NCI-H510A (cell line): ENCODE results near the gene UGT1A4.

Experiments used
- DNase-seq: peaks from one replicate; lab custom pipeline; 2025; lab: John Stamatoyannopoulos, UW

Gene UGT1A4

DNA sequence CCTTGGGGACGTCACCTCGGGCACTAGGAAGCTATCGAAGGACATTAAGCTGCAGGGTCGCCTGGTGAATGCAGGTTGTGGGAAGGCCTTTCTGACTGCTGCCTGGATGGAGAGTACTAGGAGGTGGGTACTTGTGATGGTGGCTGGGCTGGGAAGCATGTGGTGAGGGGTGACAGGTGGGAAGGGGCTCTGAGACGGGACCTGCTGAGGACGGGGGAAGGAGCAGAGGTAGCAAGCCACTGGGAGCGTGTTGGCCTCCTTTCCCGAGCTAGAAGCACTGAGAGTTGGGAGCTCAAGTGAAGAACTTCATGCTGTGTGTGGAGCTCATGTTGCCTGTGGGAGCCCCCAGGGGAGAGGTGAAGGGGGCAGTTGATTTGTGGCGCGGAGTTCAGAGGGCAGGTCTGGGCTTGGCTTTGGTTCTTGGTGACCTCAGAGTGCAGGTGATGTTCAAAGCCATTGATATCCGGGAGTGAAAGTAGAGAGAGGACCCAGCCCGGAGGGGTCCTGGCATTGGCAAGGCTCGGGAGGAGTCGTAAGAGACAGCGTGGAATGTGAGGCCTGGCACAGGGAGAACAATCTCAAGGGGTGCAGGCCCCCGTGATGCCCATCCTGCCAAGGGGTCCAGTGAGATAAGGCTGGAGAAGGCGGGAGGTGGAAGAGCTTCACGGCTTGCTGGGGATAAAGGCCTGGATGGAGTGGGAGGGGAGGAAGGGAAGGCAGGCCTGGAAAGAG is 72.8 kb downstream of the UGT1A4 start:
- DNase-seq, result no peak

DNA sequence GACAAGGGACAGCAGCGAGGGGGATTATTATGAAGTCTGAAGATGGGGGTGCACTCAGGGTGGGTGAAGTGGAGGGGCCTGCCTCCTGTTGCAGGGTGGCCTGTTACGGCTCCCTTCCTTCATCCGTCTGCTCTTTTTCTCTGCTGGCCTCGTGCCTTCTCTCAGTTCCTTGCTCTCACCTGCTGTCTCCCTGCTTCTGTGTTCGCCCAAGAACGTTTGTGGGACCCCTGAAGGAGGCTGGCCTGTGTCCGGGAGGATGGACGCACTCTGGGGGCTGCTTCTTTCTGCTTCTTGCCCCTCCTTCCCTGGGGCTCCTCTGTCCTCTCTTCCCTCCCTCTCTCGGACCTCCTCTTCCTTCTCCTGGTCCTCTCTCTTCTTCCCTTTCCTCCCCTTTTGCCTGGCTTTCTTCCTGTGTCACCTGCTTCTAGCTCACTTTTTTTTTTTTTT is 73.4 kb downstream of the UGT1A4 start:
- DNase-seq, result no peak

DNA sequence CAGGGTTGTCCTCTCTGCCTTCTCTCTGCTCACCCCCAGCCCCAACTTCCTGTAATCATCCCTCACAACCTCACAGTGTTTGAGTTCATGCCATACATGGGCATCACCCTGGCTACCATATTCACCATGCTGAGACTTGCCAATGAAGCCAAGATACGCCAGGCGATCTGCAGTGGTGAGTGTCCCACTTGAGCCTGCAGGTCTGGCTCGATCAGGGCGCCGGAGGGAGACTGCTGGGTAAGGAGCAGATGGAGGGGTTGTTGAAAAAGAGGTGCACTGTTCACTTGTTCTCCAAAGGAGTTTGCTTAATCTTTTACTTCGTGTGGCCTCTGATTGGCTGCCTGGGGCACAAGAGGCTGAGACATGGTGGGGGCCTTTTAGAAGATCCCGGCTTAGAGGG is 74.2 kb downstream of the UGT1A4 start:
- no peak for DNase-seq

DNA sequence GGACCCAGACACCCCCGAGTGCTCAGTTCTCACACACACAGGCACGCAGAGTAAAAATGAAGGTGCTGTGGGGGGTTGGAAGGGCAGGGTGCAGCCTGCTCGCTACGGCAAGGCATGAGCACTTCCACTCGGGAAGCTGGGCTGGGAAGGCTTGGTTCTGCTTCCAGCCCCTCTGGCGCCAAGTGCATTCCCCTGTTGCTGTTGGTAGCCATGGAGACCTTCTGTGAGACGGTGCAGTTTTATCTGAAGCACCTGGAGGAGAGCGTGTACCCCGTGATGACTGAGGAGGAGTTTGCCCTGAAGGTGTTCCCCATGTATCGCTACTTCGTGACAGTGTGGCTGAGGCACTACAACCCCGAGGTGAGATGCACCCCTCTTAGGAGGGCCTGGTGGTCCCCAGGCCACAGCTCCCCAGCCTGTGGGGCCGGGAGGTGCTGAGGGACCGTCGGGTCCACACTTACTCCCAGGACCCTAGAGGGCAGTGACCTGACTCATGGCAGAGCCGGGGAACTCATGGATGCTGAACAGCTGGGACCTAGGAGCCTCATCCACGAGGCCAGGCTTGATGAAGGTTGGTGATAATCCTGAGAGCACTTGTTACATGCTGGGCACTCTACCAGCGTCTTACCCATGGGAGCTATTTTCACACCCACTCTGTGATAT is 75.1 kb downstream of the UGT1A4 start:
- DNase-seq, result no peak

DNA sequence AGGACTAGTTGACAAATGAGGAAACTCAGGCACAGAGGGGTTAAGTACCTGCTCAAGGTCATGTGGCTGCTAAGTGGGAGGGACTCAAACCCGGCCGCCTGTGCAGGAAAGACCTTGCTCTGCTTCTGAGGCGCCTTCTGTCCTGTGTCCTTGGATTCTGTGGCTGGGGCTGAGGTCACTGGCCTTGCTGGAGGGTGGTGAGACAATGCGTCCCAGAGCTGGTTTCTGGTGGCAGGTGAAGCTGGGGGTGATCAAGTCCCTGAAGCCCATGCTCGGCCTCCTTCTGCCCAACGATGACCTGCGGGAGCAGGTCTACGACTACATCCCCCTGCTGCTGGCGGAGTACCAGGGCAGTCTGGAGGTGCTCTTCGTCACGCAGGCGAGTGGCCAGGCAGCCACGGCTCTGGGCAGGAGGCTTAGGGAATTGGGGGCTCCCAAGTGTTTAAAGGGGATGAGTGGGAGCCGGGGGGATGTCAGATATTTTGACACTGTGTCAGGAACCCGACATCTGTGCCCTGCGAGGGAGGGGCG is 75.7 kb downstream of the UGT1A4 start:
- DNase-seq, result no peak

DNA sequence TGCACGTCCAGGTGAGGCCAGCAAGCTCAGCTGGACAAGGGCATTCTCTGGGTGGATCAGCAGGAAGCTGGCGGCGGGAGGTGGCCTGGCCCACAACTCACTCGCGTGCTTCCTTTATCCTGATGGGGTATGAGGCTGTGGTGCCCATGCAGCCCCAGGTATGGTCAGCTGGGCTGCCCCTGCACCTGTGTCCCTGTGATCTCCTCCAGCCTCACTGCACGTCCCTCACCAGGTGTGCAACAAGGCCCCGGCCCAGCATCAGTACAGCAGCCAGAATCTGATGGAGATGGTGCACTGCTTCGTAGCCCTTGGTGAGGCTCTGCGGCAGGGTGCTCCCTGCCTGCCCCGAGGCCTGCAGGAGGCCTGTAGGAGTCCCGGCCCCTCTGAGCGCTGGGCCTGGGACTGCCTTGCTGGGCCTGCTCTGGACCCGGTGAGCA is 77.2 kb downstream of the UGT1A4 start:
- no peak for DNase-seq

DNA sequence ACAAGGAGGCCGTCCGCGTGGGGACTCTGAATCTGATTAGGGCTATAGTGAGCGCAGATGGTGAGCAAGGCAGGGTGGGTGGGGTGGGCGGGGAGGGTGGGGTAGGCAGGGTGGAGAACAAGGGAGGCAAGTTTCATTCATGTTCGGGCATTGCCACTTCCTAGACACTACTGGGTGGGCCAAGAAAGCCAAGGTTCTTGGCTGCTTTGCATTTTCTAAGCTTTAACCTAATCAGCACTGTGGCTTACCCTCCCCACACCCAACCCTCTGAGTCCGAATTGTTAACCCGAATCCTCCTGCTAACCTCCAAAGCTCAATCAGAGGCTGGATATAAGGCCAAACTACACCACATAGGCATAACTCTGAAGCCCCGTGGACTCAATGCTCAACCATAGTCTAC is 77.7 kb downstream of the UGT1A4 start:
- no peak for DNase-seq

DNA sequence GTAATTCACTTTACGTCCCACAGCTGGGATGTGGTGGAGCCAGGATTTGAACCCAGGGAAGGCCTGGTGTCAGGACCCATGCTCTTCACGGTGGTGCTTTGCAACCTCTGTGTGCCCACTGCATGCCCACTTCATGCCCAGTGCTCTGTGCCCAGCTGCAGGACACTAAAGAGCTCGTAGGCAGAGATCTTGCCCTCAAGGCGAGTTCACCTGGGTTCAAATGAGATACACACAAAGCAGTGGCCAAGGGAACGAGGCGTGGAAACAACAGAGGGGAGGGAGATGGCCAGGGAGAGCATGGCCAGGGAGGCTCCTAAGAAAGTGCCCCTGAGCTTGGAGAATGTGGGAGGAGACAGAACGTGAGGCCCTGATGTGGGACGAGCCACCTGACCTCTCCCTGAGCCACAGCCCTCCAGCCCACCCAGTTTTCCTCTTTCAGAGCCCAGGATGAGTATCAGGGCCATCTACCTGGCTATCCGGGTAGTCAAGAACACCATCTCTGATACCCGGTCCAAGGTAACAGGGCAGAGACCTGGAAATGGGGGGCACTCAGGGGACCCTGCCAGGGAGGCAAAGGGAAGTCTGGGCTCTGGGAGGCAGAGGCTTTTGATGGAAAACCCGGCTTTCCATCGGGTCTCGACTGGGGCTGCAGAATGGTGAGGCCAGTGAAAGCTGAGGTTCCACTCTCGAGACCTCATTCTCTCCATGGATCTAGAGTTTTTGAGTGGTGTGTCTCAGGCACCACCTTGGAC is 80.0 kb downstream of the UGT1A4 start:
- DNase-seq, result no peak

DNA sequence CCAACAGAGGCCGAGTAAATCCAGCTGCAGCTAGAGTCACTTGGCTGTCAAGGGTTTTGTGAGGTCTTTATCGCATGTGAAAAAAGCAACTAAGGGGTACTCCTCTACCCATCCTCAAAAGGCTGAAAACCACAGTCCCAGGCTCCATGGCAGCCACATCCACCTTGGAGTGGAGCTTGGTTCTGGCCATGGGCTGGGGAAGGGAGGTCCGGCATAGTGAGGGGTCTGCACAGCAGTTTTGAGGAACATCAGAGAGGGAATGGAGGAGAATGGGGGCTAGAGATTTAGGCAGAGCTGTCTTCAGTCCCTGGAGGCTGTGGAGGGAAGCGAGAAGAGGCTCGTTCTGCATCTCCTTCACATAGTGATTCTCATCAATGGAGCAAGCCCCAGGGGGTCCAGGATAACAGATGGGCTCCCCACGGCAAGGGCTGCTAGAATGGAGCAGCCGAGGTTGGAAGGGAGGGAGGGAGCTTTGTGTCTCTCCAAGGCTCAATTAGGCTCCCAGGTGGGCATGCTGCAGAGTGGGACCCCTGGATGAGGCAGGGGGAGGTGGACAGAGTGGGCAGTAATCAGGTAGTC is 80.6 kb downstream of the UGT1A4 start:
- DNase-seq, result no peak

DNA sequence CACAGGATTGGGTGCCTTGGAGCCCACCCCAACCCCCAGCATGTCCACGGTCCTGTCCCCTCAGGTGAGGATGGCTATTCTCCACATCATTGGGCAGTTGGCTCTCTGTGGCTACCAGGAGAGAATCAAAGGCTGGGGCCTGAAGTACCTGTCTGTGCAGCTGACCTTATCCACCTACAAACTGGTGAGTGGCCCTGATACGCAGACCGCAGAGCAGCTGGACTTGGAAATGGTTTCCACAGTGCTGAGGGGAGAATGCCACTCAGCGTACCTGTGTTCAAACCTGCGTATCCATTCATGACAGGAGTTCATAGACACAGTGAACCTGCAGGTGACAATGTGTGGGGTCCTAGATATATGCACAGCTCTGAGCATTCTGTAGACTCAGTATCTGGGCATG is 81.2 kb downstream of the UGT1A4 start:
- no peak for DNase-seq

DNA sequence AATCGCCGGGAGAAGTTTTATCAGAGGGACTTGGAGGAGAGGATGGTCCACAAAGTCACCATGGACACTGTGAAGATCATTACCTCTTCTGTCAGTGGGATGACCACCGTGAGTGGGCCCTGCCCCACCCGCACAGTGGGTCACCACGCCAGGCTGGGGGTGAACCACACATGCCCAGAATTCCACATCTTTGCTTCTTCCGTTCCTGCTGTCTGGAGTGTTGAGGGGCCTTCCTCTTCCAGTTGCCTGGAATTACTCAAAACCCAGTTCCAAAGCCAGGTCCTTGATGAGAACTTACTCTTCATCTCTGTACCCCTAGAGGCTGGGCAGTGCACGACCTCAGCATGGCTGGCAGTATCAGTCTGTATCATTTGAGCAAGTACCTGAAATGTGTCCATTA is 81.7 kb downstream of the UGT1A4 start:
- DNase-seq, result no peak

DNA sequence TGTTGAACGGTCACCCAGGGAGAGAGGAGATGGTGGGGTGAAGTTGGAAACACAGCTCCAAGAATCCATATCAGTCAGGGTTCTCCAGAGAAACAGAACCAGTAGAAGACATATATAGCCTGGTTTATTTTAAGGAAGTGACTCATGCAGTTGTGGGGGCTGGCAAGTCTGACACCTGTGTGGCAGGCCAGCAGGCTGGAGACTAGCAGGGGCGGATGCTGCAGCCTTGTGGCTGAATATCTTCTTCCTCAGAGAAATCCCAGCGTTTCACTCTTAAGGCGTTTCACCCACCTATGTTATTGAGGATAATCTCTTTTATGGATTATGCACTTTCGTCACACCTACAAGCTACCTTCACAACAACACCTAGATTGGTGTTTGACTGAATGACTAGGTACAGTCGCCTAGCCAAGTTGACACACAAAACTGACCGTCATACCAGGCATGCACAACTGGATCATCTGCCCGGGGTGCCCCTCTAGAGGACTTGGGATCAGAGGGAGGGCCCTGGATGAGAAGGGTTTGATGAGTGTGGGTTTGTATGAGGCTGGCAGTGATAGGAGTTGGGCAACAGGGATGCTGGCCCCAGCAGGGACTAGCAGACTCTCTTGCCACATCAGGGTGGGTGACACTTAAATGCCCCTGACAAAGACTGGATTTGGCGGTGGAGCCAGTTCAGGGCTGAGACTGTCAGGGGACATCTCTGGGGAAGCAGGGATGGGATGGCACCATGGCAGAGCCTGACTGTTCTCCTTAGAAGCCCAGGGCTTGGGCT is 83.0 kb downstream of the UGT1A4 start:
- no peak for DNase-seq

DNA sequence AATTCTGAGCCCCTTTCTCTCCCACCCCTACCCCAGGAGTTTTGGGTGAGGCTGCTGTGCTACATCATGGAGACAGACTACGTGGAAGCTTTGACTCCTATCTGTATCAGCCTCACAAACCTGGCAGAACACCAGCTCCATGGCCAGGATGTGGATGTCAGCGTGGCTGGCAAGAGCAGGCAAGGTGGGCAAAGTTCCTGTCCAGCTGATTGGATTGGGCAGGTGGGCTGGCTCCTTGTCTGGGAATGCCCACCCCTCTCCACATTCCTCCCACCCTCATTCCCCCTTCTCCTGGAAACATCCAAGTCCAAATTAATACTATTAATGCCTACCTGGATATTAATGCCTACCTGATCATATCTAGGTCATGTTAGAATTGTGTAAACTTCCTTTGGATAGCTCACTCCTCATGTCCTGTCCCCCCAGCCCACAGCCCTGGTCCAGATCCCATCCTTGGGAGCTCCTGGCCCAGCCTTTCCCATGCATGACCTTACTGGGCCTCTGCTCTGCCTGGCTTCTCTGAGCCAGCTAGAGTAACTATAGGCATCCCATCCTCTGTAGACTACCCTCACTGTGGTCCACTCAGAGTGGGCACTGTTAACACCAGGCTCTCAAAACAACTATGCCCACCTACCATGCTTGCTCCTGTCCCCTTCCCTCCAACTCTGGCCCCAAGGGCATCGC is 83.7 kb downstream of the UGT1A4 start:
- DNase-seq, result no peak

DNA sequence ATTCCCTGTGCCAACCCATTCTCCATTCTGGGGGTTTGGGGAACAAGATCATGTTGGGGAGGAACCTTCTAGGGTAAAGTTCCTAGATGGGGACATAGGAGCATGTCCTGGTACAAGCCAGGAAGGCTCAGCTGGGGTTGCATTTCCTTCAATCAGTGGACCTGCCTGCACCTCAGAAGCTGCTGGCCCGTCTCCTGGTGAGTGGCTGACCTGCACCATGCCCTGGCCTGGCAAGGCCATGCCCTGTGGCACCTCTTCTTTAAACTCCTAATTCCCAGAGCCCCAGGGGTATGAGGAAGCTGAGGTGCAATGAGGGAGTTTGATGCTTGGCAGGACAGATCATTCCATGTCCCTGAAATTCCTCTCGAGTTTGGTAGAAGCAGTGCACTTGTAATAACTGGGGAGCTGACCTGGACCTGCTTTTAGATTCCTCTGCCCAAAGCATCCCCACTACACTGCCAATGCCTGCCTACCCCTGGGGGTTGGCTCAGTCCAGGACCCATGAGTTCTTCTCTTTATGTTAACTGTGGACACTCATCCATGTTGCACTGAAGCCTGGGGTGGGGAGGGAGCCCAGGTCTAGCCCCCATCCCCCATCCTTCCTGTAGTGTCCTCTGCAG is 84.9 kb downstream of the UGT1A4 start:
- no peak for DNase-seq

DNA sequence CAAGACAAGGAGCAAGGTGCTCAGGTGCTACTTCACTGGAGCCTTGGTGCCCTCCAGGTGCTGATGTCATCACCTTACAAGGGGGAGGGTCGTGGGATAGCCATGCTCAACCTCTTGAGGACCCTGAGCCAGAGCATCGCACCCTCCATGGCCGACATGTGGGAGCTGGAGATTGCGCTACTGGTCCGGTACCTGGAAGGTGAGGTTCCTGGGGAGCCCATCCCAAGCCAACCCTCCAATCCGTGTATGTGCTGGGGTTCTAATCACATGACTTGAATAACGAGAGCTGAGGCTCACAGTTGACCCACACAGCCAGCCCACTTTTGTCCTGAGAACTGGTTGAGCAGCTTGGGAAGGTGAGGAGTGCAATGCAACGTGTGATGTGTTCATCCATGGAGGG is 85.5 kb downstream of the UGT1A4 start:
- DNase-seq, result no peak

DNA sequence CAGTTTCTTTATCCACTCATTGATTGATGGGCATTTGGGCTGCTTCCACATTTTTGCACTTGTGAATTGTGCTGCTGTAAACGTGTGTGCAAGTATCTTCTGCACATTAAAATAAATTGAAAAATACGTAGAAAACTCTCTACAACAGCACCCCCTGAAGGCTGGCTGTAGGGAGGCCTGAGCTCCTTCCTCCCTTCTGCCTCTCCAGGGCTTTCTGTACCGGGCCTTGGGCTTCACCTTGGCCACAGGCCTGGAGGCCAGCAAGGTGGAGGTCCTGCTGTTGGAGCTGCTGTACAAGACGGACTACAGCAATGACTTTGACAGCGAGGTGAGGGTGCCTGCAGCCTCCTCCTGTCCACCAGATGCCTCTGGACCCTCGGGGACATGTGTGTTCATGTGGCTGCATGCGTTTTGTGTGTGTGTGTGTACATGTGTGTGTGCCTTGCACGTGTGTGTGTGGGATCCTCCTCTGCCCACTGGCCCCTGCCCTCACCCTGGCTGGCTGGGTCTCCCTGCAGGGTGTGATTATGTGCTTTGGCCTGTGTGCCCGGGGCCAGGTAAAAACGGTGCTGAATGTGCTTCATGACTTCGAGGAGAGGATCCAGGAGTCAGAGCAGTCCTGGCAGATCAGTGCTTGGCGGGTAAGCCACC is 88.8 kb downstream of the UGT1A4 start:
- DNase-seq, result no peak

DNA sequence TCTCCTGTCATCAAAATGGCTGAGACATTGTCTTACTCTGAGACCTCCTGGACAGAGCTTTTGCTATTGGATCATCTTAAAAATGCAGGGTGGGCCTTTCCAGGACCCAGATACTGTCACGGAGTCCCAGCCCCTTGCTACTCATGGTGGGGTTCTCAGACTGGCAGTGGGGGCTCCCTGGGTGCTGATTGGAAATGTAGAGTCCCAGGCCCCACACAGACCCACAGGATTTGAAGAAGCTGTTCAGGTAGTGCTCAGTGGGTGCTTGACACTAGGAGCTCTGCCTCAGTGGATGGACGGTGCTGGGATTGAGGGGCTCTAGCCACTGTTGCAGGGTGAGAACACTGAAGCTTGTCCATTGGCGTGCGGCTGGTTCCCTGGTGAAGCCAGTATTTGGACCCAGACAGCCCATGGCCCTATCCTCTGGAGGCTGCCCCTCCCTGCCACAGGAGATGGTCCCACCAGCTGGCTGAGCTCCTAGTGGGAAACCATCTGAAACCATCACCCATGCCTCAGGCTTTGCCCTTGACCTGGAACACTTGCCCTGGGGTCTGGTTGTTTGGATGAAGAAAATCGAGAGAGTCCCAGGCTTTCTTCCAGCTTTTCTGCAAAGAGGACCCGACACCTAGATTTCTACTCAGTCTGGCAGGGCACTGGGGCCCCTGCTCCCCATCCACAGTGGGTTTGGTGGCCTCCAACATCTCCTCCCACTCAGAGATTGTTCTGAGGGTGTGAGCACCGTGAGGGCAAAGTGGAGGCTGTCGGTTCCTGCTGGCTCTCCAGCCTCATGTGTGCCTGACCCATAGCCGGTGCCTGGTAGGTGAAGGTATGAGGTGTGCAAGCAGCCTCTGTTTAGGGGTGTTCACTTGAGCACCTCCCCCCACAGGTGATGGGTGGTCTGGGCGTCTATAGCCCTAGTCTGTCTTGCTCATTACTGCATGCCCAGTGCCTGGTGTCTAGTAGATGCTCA is 89.7 kb downstream of the UGT1A4 start:
- no peak for DNase-seq

DNA sequence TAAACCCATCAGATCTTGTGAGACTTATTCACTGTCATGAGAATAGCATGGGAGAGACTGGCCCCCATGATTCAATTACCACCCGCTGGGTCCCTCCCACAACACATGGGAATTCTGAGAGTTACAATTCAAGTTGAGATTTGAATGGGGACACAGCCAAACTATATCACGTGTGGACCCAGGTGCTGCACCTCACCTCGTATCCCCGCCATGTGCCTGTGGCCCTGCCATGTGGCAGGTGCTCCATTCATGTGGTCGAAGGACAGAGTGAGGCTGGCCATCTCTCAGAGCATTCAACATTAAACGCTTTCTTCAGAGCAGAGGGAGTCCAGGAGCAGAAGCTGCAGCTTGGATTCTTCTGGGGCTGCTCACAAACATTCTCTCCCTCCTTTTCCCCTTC is 91.8 kb downstream of the UGT1A4 start:
- no peak for DNase-seq

DNA sequence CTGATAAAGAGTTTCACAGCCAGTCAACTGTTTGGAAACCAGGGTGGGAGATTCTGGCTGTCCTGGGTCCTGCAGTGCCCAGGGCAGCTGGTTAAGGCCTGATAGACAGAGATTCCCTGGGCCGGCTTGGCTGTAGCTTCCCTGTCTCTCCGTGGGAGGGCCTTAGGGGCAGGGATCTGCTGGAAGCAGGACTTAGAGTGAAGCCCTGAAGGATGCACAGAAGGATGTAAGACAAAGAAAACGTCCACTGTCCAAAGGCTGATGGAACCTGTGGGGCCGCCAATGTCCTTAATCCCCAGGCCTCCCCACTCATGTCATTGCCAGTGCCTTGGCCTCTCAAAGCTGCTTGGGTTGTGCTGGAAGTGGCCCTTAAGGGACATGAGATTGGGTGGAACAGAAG is 92.6 kb downstream of the UGT1A4 start:
- DNase-seq, result no peak
